GM19395 (cell line): ENCODE data around the gene LTB4R.

Experiments used
- ATAC-seq: cut with Tn5 transposase; IDR thresholded peaks from one replicate; pipeline ENCODE4 v1.9.1; 2021; ENCODE audit warnings: mild to moderate bottlenecking, moderate library complexity; ENCODE audit not compliant: unreplicated experiment

LTB4R gene

GRCh38 chr14:24299255-24300191 is 11.8 kb upstream of the LTB4R start, which contains the start of the genes DHRS1 and NOP9:
TSS of gene DHRS1 (minus strand) at chr14:24299780. CDS start at chr14:24299106, 674 bp downstream.
TSS of gene NOP9 (plus strand) at chr14:24299850. CDS start at chr14:24299955, 105 bp downstream.
- peak; percentile 78 for ATAC-seq

GRCh38 chr14:24300326-24300980 is 10.8 kb upstream of the LTB4R start:
- no peak for ATAC-seq

GRCh38 chr14:24304019-24304387 is 7.3 kb upstream of the LTB4R start:
- no peak for ATAC-seq

GRCh38 chr14:24307156-24307574 is 4.1 kb upstream of the LTB4R start:
- no peak for ATAC-seq

GRCh38 chr14:24307575-24308341 is 3.5 kb upstream of the LTB4R start, which contains the start of gene CIDEB:
TSS of gene CIDEB (minus strand) at chr14:24307977. CDS start at chr14:24307858, 119 bp downstream.
- peak; percentile 34 for ATAC-seq

GRCh38 chr14:24308342-24309124 is 2.8 kb upstream of the LTB4R start:
- no peak for ATAC-seq

- no peak for ATAC-seq
Measured at GRCh38 chr14:24309538-24310264, 1.6 kb upstream of the LTB4R start, which contains the start of gene LTB4R2. TSS of gene LTB4R2 (plus strand) at chr14:24310140. CDS start at chr14:24310665, 525 bp downstream.

- no peak for ATAC-seq
Measured at GRCh38 chr14:24310265-24310645, 1.0 kb upstream of the LTB4R start.

GRCh38 chr14:24311837-24312615 is 724 bp downstream of the LTB4R start:
- ATAC-seq, result no peak

- ATAC-seq, result no peak
Measured at GRCh38 chr14:24312736-24313507, 1.6 kb downstream of the LTB4R start.

- ATAC-seq, result no peak
Measured at GRCh38 chr14:24313913-24314312, 2.6 kb downstream of the LTB4R start.

- no peak for ATAC-seq
Measured at GRCh38 chr14:24314377-24315193, 3.3 kb downstream of the LTB4R start.

- no peak for ATAC-seq
Measured at GRCh38 chr14:24315243-24315806, 4.0 kb downstream of the LTB4R start.

GRCh38 chr14:24315807-24316596 is 4.7 kb downstream of the LTB4R start:
- no peak for ATAC-seq

- ATAC-seq, result no peak
Measured at GRCh38 chr14:24316597-24316950, 5.3 kb downstream of the LTB4R start.
